ENCODE measurements around the gene GAS6. TPM values are rescaled to one million over a fixed set of nuclear protein-coding genes. Genes with fewer than 3 reads are reported as not detected.

Gene GAS6
- total and polyA plus RNA-seq, 12 donors, result 7.1 to 109 (median 82.9) TPM

- no peaks in the 10 kb centered on the region for H3K4me1 ChIP-seq (replicated peaks in 1 of 2)
- DNase-seq, result peak in 6 of 7 donors; percentile 25 to 84 (median 41)
- H3K27me3 ChIP-seq, result no peaks in the 10 kb centered on the region
- H3K4me3 ChIP-seq, result no peak overlapping the region
- peak overlapping the region in 2 of 5 donors; percentile 28 to 67 for H3K27ac ChIP-seq
- intact Hi-C loops (cut with DNase I), result no loop called here
- H3K9me3 ChIP-seq (replicated peaks in 1 of 3), result no peaks in the 10 kb centered on the region
- WGBS, 4 donors, result 60 to 65% (median 63%) methylated on average over 8 of the region's 8 CpGs
- TF ChIP-seq POLR2A (IDR thresholded peaks at IDR 0.05) (no peak), CTCF (IDR thresholded peaks at IDR 0.05) (no peak)
- H3K36me3 ChIP-seq (replicated peaks in 1 of 2), result no peaks in the 10 kb centered on the region
Measured at GRCh38 chr13:113882267-113882630, 18.4 kb upstream of the GAS6 start.

GRCh38 chr13:113881614-113882266 is 17.9 kb upstream of the GAS6 start:
- Histone ChIP-seq H3K27me3 (no peaks in the 10 kb centered on the region), H3K4me1 (replicated peaks in 1 of 2) (no peaks in the 10 kb centered on the region), H3K27ac (peak overlapping the region in 2 of 5 donors; percentile 28 to 67), H3K36me3 (replicated peaks in 1 of 2) (no peaks in the 10 kb centered on the region), H3K4me3 (no peak overlapping the region), H3K9me3 (replicated peaks in 1 of 3) (no peaks in the 10 kb centered on the region)
- 67 to 78% (median 69%) methylated on average over 10 of the region's 10 CpGs for WGBS, 4 donors
- intact Hi-C loops (cut with DNase I), result no loop called here
- TF ChIP-seq CTCF (IDR thresholded peaks at IDR 0.05) (no peak), POLR2A (IDR thresholded peaks at IDR 0.05) (no peak)
- peak in 1 of 7 donors; percentile 14 for DNase-seq

GRCh38 chr13:113880651-113881611 is 17.1 kb upstream of the GAS6 start:
- 51 to 85% (median 83%) methylated on average over 5 to 17 of the region's 17 CpGs for WGBS, 4 donors
- intact Hi-C loops (cut with DNase I), result no loop called here
- Histone ChIP-seq H3K4me3 (no peak overlapping the region), H3K27me3 (no peaks in the 10 kb centered on the region), H3K27ac (peak overlapping the region in 1 of 5 donors; percentile 67), H3K9me3 (replicated peaks in 1 of 3) (no peaks in the 10 kb centered on the region), H3K4me1 (replicated peaks in 1 of 2) (no peaks in the 10 kb centered on the region), H3K36me3 (replicated peaks in 1 of 2) (no peaks in the 10 kb centered on the region)
- TF ChIP-seq POLR2A (IDR thresholded peaks at IDR 0.05) (no peak), CTCF (IDR thresholded peaks at IDR 0.05) (no peak)
- peak in 1 of 7 donors; percentile 19 for DNase-seq

Data from adrenal gland (tissue), 12 donors.